NCI-H2081 (cell line): ENCODE results near the gene MFN2.
"Not testable (repeated sequence)": the region's sequence is repeated elsewhere in the genome, so short reads cannot be mapped to it uniquely, and the experiment has no call there.

Experiments used
- DNase-seq, 2 experiments: peaks; one replicate each; lab custom pipeline; 2025; lab: John Stamatoyannopoulos, UW

MFN2 gene

GRCh38 chr1:12022036-12022435 is 41.8 kb downstream of the MFN2 start:
- DNase-seq, result no peak

- DNase-seq, result no peak
Observed at GRCh38 chr1:12026586-12026985, 46.3 kb downstream of the MFN2 start.

- DNase-seq, result no peak
Observed at GRCh38 chr1:12028248-12028647, 48.0 kb downstream of the MFN2 start.

GRCh38 chr1:12028957-12029511 is 48.8 kb downstream of the MFN2 start:
- no peak for DNase-seq

- no peak for DNase-seq
Observed at GRCh38 chr1:12029720-12030339, 49.6 kb downstream of the MFN2 start.

GRCh38 chr1:12031039-12031980 is 51.1 kb downstream of the MFN2 start:
- no peak for DNase-seq

GRCh38 chr1:12032161-12032621 is 51.9 kb downstream of the MFN2 start:
- no peak for DNase-seq

GRCh38 chr1:12033441-12033840 is 53.2 kb downstream of the MFN2 start:
- DNase-seq, result not testable (repeated sequence)

GRCh38 chr1:12034381-12034801 is 54.1 kb downstream of the MFN2 start:
- no peak for DNase-seq

GRCh38 chr1:12035312-12035711 is 55.1 kb downstream of the MFN2 start:
- DNase-seq, result no peak

GRCh38 chr1:12037486-12038355 is 57.5 kb downstream of the MFN2 start:
- no peak for DNase-seq

GRCh38 chr1:12038356-12039163 is 58.3 kb downstream of the MFN2 start:
- DNase-seq, result no peak

GRCh38 chr1:12039164-12039525 is 58.9 kb downstream of the MFN2 start:
- DNase-seq, result no peak

GRCh38 chr1:12039824-12040456 is 59.7 kb downstream of the MFN2 start:
- DNase-seq, result not testable (repeated sequence)

- DNase-seq, result no peak
Observed at GRCh38 chr1:12040457-12041051, 60.3 kb downstream of the MFN2 start.

- not testable (repeated sequence) for DNase-seq
Observed at GRCh38 chr1:12044187-12044877, 64.1 kb downstream of the MFN2 start.

GRCh38 chr1:12046749-12047119 is 66.5 kb downstream of the MFN2 start:
- no peak for DNase-seq

GRCh38 chr1:12047120-12047876 is 67.1 kb downstream of the MFN2 start:
- DNase-seq, result no peak

GRCh38 chr1:12048372-12048771 is 68.1 kb downstream of the MFN2 start:
- DNase-seq, result no peak
